NCI-H526 (cell line): ENCODE data around the gene SERPINC1.
"Not testable (repeated sequence)": the region's sequence is repeated elsewhere in the genome, so short reads cannot be mapped to it uniquely, and the experiment has no call there.

ENCODE experiments used
- DNase-seq, 2 experiments: peaks; one replicate each; lab custom pipeline; 2025; lab: John Stamatoyannopoulos, UW

The SERPINC1 gene

GRCh38 chr1:173889885-173890284, 27.2 kb downstream of the SERPINC1 start:
- DNase-seq = no peak

- DNase-seq = no peak
Measured at GRCh38 chr1:173888749-173889148, 28.4 kb downstream of the SERPINC1 start.

- DNase-seq = no peak
Measured at GRCh38 chr1:173887627-173888026, 29.5 kb downstream of the SERPINC1 start.

- no peak for DNase-seq
Measured at GRCh38 chr1:173886746-173887611, 30.1 kb downstream of the SERPINC1 start.

- DNase-seq = no peak
Measured at GRCh38 chr1:173884701-173885100, 32.4 kb downstream of the SERPINC1 start.

GRCh38 chr1:173881117-173881516, 36.0 kb downstream of the SERPINC1 start:
- not testable (repeated sequence) for DNase-seq

GRCh38 chr1:173878251-173878650, 38.9 kb downstream of the SERPINC1 start:
- DNase-seq = no peak

GRCh38 chr1:173876732-173877131, 40.4 kb downstream of the SERPINC1 start:
- no peak for DNase-seq

GRCh38 chr1:173871500-173871899, 45.6 kb downstream of the SERPINC1 start:
- no peak for DNase-seq

GRCh38 chr1:173871091-173871490, 46.0 kb downstream of the SERPINC1 start:
- DNase-seq = no peak

GRCh38 chr1:173870252-173871075, 46.7 kb downstream of the SERPINC1 start:
- DNase-seq = no peak

GRCh38 chr1:173869021-173869359, 48.1 kb downstream of the SERPINC1 start:
- no peak for DNase-seq

- DNase-seq = peak; percentile 96 to 99
Measured at GRCh38 chr1:173868266-173869020, 48.7 kb downstream of the SERPINC1 start, which contains the start of gene ZBTB37. Gene ZBTB37, plus strand, starts transcription at chr1:173868380. Its CDS starts 1,846 bp downstream, at chr1:173870226.

GRCh38 chr1:173867753-173868265, 49.3 kb downstream of the SERPINC1 start, which contains the start of gene GAS5:
Gene GAS5, minus strand, starts transcription at chr1:173867989.
- DNase-seq = peak; percentile 100

- peak in 1 of 2 experiments; percentile 67 for DNase-seq
Measured at GRCh38 chr1:173867141-173867752, 49.9 kb downstream of the SERPINC1 start.

GRCh38 chr1:173866413-173867115, 50.6 kb downstream of the SERPINC1 start:
- DNase-seq = no peak

- no peak for DNase-seq
Measured at GRCh38 chr1:173865468-173866164, 51.5 kb downstream of the SERPINC1 start.

- no peak for DNase-seq
Measured at GRCh38 chr1:173864179-173864867, 52.8 kb downstream of the SERPINC1 start.
